Measurements from ENCODE around the gene PHRF1.

DNA sequence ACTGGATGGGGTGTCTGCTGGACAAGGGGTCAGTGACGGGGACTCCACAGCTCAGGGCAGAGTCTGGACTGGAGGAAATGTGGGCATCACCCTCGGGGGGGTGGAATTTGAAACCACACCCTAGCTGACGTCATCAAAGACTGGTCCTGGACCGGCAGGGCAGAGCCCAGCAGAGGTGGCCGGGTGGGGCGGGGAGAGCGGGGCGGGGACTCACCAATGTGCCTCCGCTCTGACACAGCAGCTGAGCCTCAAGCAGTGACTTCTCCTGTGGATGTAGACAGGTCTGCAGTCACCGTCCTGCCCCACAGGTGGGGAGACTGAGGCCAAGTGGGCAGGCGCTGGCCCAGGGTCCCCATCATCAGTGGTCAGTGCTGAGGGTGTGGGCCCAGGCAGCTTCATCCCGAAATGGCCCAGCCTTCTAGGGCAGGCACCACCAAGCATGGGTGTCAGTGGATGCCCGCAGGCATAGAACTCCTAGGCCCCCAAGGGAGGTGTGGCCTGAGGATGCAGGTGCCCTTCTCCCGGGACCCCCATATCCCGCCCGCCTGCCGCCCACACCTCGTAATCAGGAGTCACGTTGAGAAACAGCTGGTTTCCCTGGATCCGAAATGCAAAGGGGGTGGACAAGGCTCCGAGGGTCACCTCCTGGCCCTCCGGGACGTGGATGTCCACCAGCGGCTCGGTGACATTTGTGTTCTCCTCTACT lies 47.9 kb downstream of the PHRF1 start:
- TF ChIP-seq, protein P1, sequence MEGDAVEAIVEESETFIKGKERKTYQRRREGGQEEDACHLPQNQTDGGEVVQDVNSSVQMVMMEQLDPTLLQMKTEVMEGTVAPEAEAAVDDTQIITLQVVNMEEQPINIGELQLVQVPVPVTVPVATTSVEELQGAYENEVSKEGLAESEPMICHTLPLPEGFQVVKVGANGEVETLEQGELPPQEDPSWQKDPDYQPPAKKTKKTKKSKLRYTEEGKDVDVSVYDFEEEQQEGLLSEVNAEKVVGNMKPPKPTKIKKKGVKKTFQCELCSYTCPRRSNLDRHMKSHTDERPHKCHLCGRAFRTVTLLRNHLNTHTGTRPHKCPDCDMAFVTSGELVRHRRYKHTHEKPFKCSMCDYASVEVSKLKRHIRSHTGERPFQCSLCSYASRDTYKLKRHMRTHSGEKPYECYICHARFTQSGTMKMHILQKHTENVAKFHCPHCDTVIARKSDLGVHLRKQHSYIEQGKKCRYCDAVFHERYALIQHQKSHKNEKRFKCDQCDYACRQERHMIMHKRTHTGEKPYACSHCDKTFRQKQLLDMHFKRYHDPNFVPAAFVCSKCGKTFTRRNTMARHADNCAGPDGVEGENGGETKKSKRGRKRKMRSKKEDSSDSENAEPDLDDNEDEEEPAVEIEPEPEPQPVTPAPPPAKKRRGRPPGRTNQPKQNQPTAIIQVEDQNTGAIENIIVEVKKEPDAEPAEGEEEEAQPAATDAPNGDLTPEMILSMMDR (IDR thresholded peaks at IDR 0.05) = no peak
- TF ChIP-seq POLR2A (IDR thresholded peaks at IDR 0.05) (no peak), EP300 (IDR thresholded peaks at IDR 0.05) (no peak)

Measured in ovary (tissue), 3 donors.